Hepatocyte (in vitro differentiated cells): Measurements from ENCODE around the gene TMEM117.

ENCODE experiments used
- CTCF ChIP-seq: fragments of 200-600 bp; sonication (generic); IDR thresholded peaks from 2 replicates; pipeline ENCODE4 v1.5.1; 2016; ENCODE audit warnings: antibody characterized with exemption, mild to moderate bottlenecking; ENCODE audit not compliant: poor library complexity
- EZH2phosphoT487 ChIP-seq: fragments of 200-600 bp; sonication (generic); IDR thresholded peaks from one replicate; pipeline ENCODE4 v1.6.1; 2018; ENCODE audit warnings: antibody characterized with exemption, mild to moderate bottlenecking, low read depth, moderate library complexity; ENCODE audit not compliant: unreplicated experiment, severe bottlenecking

GRCh38 chr12:43917896-43918295, 82.0 kb downstream of the TMEM117 start:
- TF ChIP-seq CTCF = no peak
- TF ChIP-seq EZH2phosphoT487 = no peak
